ENCODE measurements around the gene JCAD. TPM values are rescaled to one million over a fixed set of nuclear protein-coding genes. Genes with fewer than 3 reads are reported as not detected.

JCAD gene
- total RNA-seq, 4 donors from 2014 or later, result 26.6 to 38.5 (median 28.1) TPM

DNA sequence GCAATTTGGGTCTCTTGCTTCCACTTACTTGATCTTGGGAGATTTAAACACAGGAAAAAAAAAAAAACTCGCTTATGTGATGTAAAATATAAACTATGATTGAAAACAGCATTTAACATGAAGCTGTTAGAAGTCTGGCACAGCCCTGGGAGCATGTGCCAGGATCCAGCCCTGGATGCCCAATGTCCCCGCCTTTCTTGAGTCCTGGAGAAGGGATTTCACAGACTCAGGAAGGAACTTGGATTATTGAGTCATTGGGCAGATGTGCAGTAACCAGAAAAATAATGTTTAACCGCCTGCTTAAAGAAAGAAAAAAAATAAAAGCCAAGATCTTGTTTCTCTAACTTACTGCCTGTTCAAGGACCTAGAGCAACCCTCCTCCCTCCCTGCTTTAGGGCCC is 3.7 kb upstream of the JCAD start:
- no peak for DNase-seq
- TF ChIP-seq, protein P1, sequence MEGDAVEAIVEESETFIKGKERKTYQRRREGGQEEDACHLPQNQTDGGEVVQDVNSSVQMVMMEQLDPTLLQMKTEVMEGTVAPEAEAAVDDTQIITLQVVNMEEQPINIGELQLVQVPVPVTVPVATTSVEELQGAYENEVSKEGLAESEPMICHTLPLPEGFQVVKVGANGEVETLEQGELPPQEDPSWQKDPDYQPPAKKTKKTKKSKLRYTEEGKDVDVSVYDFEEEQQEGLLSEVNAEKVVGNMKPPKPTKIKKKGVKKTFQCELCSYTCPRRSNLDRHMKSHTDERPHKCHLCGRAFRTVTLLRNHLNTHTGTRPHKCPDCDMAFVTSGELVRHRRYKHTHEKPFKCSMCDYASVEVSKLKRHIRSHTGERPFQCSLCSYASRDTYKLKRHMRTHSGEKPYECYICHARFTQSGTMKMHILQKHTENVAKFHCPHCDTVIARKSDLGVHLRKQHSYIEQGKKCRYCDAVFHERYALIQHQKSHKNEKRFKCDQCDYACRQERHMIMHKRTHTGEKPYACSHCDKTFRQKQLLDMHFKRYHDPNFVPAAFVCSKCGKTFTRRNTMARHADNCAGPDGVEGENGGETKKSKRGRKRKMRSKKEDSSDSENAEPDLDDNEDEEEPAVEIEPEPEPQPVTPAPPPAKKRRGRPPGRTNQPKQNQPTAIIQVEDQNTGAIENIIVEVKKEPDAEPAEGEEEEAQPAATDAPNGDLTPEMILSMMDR (IDR thresholded peaks at IDR 0.05), result no peak
- no peak for TF ChIP-seq POLR2A (IDR thresholded peaks at IDR 0.05)
- Histone ChIP-seq H3K9me3 (no peaks in the 10 kb centered on the region), H3K27ac (no peak overlapping the region), H3K4me3 (replicated peaks in 1 of 3) (no peak overlapping the region), H3K27me3 (no peaks in the 10 kb centered on the region), H3K4me1 (peaks cover 0 to 5% of the 10 kb centered on the region in 2 donors), H3K36me3 (no peaks in the 10 kb centered on the region)
- WGBS, 2 donors, result 80 to 83% methylated on average over 3 of the region's 3 CpGs
- intact Hi-C loops (cut with DNase I), result no loop called here

- no peaks in the 10 kb centered on the region for H3K9me3 ChIP-seq
- H3K4me1 ChIP-seq, result peaks cover 2 to 10% of the 10 kb centered on the region in 2 donors
- no peak for DNase-seq
- TF ChIP-seq POLR2A (IDR thresholded peaks at IDR 0.05), result no peak
- TF ChIP-seq, protein P1 (IDR thresholded peaks at IDR 0.05), result no peak
- no peaks in the 10 kb centered on the region for H3K27me3 ChIP-seq
- intact Hi-C loops (cut with DNase I), result no loop called here
- H3K27ac ChIP-seq, result no peak overlapping the region
- H3K4me3 ChIP-seq (replicated peaks in 1 of 3), result no peak overlapping the region
- no peaks in the 10 kb centered on the region for H3K36me3 ChIP-seq
- WGBS, 2 donors, result 92 to 94% methylated on average over 8 of the region's 8 CpGs
Observed at GRCh38 chr10:30062582-30062981, 3.2 kb upstream of the JCAD start.

DNA sequence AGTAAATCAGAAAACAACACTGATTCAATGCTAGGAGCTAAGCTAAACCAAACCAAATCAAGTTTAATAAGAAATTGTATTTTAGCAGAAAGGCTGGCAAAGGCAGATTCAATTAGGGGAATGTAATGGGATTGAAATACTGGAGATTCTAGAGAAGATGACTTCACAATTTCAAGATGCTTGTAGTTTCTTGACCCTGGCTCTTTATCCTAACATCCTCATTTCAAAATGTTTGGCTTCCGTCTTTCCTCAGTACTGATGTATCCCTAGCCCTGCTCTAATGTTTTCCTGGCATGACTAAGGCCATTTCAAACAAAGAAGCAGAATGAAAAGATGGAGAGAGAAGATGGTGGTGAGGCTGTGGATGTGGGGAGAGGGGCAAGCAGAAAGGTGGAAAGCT is 2.7 kb upstream of the JCAD start:
- no peak overlapping the region for H3K4me3 ChIP-seq (replicated peaks in 1 of 3)
- DNase-seq, result no peak
- H3K27ac ChIP-seq, result no peak overlapping the region
- no peak for TF ChIP-seq POLR2A (IDR thresholded peaks at IDR 0.05)
- H3K9me3 ChIP-seq, result no peaks in the 10 kb centered on the region
- WGBS, 2 donors, result 75 to 80% methylated on average over 1 of the region's 1 CpG
- no peaks in the 10 kb centered on the region for H3K27me3 ChIP-seq
- intact Hi-C loops (cut with DNase I), result no loop called here
- peaks cover 7 to 15% of the 10 kb centered on the region in 2 donors for H3K4me1 ChIP-seq
- H3K36me3 ChIP-seq, result no peaks in the 10 kb centered on the region

DNA sequence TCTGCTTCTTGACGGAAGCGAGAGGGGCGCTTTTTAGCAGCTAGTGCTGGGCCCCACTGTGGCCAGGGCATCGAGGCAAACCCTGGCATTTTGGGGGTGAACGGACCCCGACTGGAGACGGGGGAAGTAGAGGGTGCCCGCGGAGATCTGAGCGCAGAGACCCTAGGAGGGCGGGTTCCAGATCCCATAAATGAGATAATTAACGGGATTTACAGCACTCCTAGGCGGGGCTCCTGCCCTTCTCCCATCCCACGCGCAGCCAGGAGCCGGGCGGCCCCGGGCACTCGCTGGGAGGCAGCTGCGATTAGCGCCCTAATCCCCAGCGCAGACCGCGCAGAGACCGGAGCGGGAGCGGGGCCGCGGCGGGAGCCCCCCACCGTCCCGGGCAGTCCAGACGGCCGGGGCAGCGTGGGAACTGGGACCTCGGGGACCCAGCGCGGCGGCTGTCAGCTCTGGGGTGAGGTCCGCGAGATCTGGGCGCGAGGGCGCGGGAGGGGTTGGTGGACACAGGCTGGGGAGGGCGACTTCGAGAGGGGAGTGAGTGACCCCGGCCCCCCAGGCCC is 735 bp downstream of the JCAD start:
- H3K27ac ChIP-seq, result peak overlapping the region; percentile 59 to 90 (median 89)
- no peaks in the 10 kb centered on the region for H3K9me3 ChIP-seq
- peak overlapping the region; percentile 44 to 64 (median 51) for H3K4me3 ChIP-seq (replicated peaks in 1 of 3)
- WGBS, 2 donors, result 6 to 19% methylated on average over 12 to 24 of the region's 48 CpGs
- no peaks in the 10 kb centered on the region for H3K27me3 ChIP-seq
- TF ChIP-seq, protein P1 (IDR thresholded peaks at IDR 0.05), result no peak
- no peak for TF ChIP-seq POLR2A (IDR thresholded peaks at IDR 0.05)
- intact Hi-C loops (cut with DNase I), result no loop called here
- peaks cover 17 to 22% of the 10 kb centered on the region in 2 donors for H3K4me1 ChIP-seq
- no peaks in the 10 kb centered on the region for H3K36me3 ChIP-seq
- DNase-seq, result peak; percentile 17 to 29

DNA sequence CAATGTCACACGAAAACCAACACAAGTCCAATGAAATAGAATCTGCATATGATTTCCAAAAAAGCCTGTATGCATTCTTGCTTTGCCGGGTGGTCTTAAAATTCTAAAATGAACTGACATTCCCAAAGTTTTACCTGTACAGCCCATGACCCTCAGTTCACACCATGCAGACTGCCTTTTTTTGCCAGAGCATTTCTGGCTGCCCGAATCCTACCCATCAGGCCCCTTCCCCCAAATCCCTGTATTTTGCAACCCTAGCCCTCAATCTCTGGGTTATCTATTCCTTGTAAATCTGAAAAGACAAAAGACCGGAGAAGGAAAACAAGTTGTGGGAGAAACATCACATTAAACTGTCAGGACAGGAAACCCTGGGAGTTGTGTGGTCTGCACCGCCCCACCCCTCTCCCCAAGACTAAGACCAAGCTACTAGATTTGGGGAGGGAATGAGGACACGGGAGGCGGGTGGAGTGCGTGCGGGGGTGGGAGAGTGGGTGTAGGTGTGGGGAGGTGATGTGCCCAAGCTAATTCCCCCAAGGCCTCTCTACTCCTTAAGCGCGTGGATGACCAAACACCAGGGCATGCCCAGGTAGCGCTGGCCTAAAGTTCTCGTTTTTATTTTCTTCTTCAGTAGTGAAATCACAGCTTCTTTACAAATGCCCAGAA is 1.4 kb downstream of the JCAD start:
- Histone ChIP-seq H3K4me1 (peaks cover 17 to 22% of the 10 kb centered on the region in 2 donors), H3K9me3 (no peaks in the 10 kb centered on the region), H3K27me3 (no peaks in the 10 kb centered on the region), H3K4me3 (replicated peaks in 1 of 3) (peak overlapping the region in 2 of 3 donors; percentile 51 to 64), H3K36me3 (no peaks in the 10 kb centered on the region), H3K27ac (peak overlapping the region; percentile 59 to 90 (median 89))
- no peak for TF ChIP-seq POLR2A (IDR thresholded peaks at IDR 0.05)
- TF ChIP-seq, protein P1 (IDR thresholded peaks at IDR 0.05), result no peak
- DNase-seq, result peak; percentile 28
- intact Hi-C loops (cut with DNase I), result no loop called here
- 54 to 70% methylated on average over 13 of the region's 13 CpGs for WGBS, 2 donors

Measured in thyroid gland (tissue), 4 donors.